ENCODE measurements around the gene SSR3.
"Not testable (repeated sequence)": the region's sequence is repeated elsewhere in the genome, so short reads cannot be mapped to it uniquely, and the experiment has no call there.

Gene SSR3

DNA sequence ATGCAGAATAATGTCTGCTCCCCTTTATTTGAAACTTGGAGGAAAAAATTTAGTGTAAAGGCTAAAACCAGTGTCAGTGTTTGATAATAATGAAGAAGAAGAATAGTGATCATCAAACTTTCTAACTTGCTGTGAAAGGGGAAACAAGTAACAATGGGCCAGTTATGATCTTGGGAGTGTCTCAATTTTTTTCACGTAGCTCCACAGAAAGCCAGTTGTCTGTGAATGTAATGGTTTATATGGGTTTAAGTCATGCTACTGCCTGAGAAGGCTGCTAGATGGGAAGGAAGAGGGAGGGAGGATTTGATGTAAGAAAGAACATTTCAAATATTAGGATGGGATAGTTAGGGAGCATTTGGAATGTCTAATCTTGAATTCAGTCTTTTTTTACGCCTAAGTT lies 21.1 kb upstream of the SSR3 start:
- no peak for DNase-seq (ENCODE audit: low read depth, low spot score)

DNA sequence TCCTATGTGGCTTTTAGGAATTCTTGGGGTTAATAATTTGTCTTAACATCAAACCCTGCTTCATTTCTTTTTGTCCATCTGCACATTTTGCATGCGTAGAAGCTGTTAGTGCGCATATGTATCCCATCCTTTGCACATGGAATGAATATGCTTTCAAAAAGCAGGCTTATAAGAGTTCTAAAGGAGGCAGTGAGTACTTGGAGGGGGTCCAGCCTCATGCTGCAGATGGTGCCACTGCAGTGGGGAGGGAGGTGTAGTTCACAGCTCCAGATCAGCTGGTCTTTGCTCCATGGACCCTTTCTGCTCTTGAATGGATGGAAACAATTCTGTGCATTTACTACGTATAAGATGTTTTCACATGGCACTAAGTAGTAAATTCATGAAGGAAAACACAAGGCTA lies 20.7 kb upstream of the SSR3 start:
- DNase-seq (ENCODE audit: low read depth, low spot score), result no peak

DNA sequence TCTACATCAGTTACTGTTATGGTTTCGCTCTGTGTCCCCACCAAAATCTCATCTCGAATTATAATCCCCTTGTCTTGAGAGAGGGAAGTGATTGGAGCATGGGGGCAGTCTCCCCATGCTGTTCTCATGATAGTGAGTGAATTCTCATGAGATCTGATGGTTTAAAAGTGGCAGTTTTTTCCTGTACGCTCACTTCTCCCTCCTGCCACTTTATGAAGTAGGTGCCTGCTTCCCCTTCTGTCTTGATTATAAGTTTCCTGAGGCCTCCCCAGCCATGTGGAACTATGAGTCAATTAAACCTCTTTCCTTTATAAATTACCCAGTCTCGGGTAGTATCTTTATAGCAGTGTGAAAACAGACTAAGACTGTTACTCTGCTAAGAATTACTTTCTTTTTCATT lies 15.0 kb upstream of the SSR3 start:
- DNase-seq (ENCODE audit: low read depth, low spot score), result not testable (repeated sequence)

DNA sequence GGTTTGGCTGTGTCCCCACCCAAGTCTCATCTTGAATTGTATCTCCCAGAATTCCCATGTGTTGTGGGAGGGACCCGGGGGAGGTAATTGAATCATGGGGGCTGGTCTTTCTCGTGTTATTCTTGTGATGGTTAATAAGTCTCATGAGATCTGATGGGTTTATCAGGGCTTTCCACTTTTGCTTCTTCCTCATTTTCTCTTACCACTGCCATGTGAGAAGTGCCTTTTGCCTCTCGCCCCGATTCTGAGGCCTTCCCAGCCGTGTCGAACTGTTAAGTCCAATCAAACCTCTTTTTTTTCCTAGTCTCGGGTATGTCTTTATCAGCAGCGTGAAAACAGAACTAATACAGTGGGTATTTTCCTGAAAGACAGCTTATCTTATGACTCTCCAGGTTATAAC lies 14.1 kb upstream of the SSR3 start:
- not testable (repeated sequence) for DNase-seq (ENCODE audit: low read depth, low spot score)

DNA sequence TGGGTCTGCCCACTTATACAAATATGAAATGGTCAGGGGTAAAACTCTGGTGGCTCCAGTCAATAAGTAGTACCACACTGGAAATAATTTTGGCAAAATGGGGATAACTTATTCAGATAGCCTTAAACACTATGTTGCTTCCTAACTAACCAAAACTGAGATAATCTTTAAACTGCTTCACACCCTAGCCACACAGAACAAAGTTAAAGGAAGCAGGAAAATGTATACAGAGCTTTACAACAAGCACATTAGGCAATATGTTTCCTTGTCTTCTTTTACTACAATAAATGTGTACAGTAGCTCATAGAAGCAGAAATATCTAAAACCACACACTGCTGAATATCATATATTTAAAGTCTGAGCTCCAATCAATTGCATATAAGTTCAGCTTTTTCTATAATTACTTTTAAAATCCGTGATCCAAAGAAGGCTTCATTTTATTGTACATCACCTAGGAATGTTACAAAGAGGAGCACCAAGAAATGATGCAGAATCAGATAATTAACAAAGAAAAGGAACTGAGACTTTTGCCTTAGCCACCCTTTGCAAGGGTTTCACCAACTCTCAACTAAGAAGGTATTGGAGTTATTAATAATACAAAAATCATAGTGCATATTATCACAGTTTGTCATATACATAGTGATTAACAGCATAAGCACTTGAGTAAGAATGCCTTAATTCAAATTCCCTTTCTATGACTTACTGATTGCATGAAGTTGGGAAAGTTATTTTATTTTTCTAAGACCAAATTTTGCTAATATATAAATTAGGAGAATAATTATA lies 9.2 kb upstream of the SSR3 start:
- DNase-seq (ENCODE audit: low read depth, low spot score), result no peak

DNA sequence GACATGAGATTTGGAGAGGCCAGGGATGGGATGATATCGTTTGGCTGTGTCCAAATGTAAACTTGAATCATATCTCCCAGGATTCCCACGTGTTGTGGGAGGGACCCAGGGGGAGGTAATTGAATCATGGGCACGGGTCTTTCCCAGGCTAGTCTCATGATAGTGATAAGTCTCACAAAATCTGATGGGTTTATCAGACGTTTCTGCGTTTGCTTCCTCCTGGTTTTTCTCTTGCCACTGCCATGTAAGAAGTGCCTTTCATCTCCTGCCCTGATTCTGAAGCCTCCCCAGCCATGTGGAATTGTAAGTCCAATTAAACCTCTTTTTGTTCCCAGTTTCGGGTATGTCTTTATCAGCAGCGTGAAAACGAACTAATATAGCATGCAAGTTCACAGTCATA lies 7.6 kb upstream of the SSR3 start:
- DNase-seq (ENCODE audit: low read depth, low spot score), result not testable (repeated sequence)

DNA sequence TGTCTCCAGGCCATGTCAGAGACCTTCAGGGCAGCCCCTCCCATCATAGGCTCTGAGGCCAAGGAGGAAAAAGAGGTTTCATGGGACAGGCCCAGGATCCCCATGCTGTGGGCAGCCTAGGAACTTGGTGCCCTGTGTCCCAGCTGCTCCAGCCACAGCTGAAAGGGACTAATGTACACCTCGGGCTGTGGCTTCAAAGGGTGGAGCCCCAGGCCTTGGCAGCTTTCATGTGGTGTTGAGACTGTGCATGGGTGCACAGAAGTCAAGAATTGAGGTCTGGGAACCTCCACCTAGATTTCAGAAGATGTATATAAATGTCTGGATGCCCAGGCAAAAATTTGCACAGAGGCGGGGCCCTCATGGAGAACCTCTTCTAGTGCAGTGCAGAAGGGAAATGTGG lies 6.6 kb upstream of the SSR3 start:
- no peak for DNase-seq (ENCODE audit: low read depth, low spot score)

DNA sequence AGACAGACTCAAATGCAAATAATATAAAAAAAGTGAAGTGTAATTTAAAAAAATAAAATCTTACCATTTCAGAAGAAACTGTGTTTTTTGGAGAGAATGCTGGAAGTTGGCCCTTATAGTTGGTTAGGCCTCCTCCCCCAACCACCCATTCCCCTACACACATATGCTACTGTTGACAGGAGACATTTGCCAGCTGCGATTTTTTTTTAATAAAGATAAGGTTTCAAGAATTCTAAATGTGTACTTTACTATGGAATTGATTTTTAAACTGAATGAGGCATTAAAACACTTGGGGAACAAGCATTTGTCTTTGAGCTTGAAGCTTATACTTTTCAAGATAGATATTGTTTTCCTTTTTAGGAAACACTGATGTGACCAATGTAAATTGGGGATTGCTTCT lies 4.4 kb upstream of the SSR3 start:
- no peak for DNase-seq (ENCODE audit: low read depth, low spot score)

DNA sequence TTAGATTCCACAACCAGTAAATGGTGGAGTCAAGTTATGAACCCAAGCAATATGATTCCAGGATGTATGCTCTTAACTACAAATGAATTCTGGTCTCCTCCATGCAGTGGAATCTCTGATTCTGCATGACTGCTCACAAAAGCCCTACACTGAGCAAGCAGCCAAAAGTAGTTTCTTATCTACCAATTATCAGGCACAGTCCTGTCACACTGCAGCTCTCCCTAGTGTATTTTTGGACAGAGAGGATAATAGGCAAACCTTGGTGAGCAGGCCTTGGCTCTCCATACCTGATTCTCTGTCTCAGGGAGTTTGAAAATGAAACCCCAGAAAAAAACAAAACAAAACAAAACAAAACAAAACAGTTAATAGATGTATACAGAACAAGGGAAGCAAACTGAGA lies 3.5 kb upstream of the SSR3 start:
- DNase-seq (ENCODE audit: low read depth, low spot score), result peak; percentile 27

DNA sequence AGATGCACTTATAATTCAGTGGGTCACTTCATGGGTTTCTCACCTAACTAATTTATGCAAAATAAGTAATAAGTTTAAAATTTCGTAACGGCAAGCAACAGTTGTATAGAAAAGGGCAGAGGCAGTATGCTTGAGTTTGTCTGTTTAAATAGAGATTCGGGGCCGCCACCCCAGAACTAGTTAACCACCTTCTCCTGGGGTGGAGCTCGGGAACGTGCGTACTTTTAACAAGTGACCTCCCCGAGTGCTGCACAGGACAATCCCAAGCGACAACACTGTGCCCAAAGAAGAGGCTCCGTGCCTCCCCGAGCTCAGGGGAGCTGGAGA lies 439 bp downstream of the SSR3 start:
- no peak for DNase-seq (ENCODE audit: low read depth, low spot score)

DNA sequence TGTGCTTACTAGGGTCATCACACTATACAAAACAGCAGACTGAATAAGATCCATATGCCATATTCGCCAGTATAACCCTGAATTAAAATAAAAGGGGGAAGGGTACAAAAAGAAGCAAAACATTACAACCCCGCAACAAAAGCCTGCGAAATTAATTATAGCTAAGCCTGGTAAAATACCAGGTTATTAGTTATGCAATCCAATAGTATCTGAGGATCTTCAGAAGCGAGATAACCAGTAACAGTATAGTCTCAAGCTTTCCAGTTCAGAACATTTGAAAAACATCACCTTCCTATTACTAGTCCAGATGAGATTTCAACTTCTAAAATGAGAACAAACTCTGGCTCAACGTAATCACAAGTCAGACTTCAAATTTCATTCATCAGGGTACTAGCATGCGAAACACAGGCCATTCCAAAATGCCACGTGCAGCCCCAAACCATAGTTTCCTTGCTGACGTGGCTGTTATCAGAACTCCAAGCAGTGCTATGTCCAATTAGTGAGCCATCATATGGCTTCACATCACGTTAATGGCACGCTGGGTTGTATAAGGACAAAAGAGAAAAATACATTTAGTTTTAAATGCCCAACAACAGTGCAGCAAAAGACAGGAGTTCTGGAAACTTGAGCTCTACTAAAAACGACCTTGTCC lies 1.1 kb downstream of the SSR3 start:
- DNase-seq (ENCODE audit: low read depth, low spot score), result peak; percentile 75

DNA sequence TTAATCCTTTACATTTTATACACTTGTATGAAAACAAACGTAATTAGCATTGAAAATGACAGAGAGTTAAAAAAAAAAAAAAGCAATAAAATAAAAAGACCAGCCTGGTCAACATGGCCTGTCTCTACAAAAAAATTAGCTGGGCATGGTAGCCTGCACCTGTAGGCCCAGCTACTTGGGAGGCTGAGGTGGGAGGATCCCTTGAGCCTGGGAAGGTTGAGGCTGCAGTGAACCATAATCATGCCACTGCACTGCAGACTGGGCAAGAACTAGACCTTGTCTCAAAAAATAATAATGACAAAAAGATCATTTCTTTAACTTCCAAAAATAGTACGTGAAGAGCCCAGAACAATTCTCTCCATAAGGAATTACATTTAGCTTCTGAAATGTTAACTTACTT lies 1.9 kb downstream of the SSR3 start:
- DNase-seq (ENCODE audit: low read depth, low spot score), result no peak

DNA sequence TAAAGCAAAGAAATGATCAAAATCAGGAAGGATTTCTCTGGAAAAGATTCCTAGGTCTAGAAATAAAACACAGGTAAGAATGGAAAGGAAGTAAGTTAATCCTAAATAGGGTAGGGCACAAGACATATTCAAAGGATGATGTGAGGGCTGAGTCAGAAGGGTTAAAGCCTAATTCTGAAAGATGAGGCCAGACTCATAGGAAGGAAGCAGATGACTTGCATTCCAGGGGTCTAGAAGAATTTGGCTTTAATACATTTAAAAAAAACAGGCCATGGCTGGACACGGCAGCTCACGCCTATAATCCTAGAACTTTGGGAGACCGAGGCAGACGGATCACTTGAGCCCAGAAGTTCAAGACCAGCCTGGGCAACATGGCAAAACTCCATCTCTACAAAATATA lies 3.2 kb downstream of the SSR3 start:
- peak; percentile 69 for DNase-seq (ENCODE audit: low read depth, low spot score)

DNA sequence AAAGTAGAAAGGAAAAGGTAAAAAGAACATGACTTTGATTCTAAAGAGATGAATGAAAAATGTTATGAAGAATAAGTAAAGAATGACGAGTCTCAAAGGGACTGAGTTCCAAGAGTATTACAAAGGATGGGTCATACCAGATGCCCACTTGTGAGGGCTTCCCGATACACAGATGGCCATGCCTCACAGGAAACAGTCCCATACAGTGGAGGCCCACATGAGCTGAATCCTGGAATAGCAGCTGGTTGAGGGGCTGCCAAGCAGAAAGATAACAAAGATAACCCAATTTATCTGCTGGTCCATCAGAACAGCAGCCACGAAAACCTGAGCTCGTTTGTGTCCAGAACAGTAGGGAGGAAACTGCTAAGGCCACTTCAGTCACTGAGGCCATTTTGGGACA lies 3.7 kb downstream of the SSR3 start:
- no peak for DNase-seq (ENCODE audit: low read depth, low spot score)

DNA sequence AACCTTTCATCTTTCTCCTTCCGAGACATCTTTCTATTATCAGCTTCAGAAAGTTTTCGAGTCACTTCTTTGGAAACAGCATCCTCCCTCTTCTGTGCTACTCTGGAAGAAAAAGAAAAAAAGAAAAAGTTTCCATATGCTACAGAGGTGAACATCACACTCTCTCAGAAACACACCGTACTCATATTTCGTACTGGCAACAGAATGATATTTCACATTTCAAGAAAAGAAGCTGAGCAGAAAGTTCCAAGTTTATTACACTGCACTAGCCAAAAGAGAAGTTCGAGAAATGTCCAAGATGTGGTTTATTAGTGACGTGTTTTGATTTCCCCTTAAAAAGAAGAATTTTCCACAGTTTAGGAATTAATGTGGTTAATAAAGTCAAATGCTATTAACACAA lies 6.0 kb downstream of the SSR3 start:
- no peak for DNase-seq (ENCODE audit: low read depth, low spot score)

DNA sequence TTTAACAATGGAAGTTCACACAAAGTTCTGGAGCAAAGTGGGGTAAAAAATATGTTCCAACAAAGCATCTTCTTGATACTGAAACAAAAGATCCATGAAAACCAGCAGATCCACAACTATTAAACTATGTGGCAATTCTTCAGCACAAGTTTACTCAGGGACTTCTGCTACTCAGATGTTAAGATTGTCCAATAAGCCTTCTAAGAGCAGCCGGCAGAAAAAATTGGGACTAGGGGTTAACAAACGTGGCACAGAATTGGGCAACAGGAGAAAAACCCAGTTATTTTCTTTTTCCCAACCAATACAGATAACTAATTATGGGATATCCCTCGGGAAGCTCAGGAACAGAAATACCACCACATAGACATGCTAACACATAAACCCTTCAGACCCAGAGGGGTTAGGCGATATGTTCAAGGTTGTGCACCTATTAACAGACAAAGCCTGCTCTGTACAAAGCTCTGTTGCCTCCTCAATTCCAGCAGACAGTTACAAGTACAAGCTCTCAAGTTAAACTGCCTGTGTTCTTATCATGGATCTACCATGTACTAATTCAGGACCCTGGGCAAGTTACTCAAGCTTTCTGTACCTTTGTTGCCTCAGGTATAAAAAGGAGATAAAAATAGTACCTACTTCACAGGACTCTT lies 6.8 kb downstream of the SSR3 start:
- DNase-seq (ENCODE audit: low read depth, low spot score), result no peak

DNA sequence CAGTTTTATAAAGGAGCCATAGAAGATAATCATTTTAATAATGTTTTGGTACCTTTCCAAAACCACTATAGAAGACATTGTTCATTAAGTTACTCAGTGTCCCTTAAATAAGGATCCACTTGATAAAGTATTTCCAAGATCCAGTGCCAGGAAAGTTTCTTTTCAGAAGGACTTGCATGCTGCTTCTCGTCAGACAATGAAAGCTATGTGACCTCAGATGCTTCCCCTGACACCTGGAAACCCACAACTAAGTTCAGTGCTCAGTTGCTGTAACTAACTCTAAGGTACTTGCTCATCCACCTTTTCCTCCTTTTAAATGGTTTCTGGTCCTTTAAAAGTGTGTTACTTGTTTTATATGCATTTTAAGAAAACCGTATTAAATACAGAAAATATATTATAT lies 7.3 kb downstream of the SSR3 start:
- DNase-seq (ENCODE audit: low read depth, low spot score), result peak; percentile 63

DNA sequence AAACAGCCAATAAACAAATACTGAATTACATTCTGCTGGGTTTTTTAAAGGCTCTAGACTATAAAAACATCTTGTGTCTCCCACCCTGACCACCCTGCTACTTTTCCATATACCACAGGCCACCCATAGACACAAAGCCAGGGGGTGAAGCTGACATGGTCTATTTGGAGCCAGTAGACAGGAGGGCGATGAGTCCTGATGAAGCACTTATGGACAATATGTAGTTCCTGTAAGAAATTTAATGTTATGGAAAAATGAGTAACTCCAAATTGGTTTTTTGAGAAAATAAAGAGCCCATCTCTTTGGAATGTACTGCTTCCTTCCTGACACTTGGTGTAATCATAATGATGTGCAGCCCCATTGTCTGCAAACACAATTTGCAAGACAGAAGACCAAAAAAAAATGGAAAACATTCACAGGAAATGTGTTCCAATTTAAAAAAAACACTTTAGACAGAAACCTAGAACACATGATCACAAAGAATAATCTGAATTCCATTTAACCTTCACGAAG lies 11.8 kb downstream of the SSR3 start:
- DNase-seq (ENCODE audit: low read depth, low spot score), result no peak

DNA sequence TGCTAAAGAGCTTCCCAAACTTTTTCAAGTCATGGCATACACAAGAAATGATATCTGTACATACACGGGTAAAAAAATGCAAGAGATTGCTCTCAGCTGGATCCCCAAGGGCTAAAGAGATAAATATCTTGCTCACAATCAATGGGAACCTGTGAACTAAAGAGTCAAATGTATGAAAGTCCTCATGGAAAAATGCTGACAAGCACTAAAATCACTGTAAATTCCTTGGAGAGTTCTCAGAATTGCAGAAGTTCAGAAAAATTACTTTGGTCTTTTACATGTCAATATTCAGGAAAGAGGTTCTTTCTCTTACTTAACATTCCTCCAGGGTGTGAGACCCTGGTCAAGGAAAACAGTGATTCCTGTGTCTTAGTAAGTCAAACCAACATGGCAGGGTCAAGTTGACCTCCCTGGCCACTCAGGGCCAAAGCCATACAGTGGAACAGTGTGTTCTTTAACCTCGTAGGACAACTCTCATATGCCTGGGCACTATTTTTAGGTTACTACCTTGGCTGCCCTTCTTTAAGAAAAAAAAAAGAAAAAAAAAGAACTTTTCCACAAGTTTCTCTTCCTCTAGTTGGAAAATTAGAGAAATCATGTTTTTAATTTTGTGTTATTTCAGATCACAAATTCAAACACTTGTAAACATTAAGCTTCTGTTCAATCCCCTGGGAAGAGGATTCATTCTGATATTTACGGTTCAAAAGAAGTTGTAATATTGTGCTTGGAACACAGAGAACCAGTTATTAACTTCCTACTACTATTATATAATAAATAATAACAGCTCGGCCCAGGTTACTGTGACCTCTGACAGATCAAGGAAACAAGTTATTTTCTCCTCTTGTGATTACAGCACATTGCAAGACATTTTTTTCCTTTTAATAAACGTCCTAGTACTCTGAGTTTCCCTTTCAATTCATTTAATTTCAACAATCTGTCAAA lies 12.5 kb downstream of the SSR3 start:
- DNase-seq (ENCODE audit: low read depth, low spot score), result no peak

DNA sequence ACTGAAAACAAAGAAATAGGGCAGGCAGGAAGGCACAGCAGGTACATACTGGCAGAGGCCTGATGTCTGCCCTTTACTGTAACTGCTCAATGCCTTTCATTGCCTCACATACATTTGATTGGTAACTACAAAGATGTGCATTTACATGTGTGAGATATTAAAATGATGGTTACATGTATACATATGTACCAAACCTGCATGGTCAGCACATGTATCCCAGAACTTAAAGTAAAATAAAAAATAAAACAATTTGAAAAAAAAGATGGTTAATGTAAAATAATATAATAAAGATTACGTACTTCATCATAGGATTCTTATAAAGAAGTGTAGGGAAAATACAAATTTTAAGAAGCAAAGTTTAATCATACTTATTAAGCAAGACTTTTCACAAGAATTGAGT lies 15.1 kb downstream of the SSR3 start:
- no peak for DNase-seq (ENCODE audit: low read depth, low spot score)

DNA sequence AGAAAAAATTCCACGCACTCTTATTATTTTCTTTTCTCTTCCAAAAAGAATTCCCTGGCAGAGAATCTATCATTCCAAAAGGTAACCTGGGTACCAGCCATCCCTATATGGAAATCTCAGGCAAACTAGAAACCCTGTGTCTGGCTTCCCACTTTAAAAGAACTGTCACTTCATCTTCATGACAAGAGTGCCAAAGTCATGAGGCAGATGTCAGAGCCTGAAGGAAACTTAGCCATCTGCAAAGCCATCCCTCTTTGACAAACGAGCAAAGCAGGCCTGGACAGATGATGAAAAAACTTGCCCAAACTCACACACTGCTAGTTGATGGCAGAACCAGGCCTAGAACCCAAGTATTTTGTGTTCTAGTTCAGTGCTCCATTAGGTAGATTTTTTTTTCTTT lies 15.9 kb downstream of the SSR3 start:
- DNase-seq (ENCODE audit: low read depth, low spot score), result no peak

All from astrocyte of the hippocampus (primary cell).